ENCODE data around the gene FAM117B.

DNA sequence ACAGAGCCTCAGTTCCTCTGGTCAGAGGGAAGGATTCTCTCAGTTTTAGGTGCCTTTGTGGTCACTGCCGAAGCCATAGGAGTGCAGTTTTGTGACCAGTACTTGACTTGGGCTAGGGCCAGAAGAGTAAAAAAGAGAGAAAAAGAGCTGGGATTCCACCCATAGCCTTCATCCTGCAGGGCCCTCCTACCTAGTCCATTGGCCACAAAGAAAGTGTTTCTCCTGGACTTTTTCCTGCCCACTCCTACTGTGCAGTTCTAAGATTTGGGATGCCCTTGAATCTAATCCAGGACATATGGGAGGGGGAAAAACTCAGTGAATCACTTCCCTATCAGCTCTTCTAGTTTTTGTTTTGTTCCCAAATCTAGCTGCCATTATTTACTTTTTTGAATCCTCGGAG is 26.0 kb downstream of the FAM117B start:
- no peak for TF ChIP-seq POLR2AphosphoS5 (IDR thresholded peaks at IDR 0.05)
- TF ChIP-seq, protein P1, sequence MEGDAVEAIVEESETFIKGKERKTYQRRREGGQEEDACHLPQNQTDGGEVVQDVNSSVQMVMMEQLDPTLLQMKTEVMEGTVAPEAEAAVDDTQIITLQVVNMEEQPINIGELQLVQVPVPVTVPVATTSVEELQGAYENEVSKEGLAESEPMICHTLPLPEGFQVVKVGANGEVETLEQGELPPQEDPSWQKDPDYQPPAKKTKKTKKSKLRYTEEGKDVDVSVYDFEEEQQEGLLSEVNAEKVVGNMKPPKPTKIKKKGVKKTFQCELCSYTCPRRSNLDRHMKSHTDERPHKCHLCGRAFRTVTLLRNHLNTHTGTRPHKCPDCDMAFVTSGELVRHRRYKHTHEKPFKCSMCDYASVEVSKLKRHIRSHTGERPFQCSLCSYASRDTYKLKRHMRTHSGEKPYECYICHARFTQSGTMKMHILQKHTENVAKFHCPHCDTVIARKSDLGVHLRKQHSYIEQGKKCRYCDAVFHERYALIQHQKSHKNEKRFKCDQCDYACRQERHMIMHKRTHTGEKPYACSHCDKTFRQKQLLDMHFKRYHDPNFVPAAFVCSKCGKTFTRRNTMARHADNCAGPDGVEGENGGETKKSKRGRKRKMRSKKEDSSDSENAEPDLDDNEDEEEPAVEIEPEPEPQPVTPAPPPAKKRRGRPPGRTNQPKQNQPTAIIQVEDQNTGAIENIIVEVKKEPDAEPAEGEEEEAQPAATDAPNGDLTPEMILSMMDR (IDR thresholded peaks at IDR 0.05): no peak
- no peak for TF ChIP-seq POLR2A (IDR thresholded peaks at IDR 0.05)
